ENCODE measurements around the gene EPM2A. TPM values are rescaled to one million over a fixed set of nuclear protein-coding genes. Genes with fewer than 3 reads are reported as not detected.

EPM2A gene
- total RNA-seq, 1 experiment from 2014 or later = 6.4 TPM

DNA sequence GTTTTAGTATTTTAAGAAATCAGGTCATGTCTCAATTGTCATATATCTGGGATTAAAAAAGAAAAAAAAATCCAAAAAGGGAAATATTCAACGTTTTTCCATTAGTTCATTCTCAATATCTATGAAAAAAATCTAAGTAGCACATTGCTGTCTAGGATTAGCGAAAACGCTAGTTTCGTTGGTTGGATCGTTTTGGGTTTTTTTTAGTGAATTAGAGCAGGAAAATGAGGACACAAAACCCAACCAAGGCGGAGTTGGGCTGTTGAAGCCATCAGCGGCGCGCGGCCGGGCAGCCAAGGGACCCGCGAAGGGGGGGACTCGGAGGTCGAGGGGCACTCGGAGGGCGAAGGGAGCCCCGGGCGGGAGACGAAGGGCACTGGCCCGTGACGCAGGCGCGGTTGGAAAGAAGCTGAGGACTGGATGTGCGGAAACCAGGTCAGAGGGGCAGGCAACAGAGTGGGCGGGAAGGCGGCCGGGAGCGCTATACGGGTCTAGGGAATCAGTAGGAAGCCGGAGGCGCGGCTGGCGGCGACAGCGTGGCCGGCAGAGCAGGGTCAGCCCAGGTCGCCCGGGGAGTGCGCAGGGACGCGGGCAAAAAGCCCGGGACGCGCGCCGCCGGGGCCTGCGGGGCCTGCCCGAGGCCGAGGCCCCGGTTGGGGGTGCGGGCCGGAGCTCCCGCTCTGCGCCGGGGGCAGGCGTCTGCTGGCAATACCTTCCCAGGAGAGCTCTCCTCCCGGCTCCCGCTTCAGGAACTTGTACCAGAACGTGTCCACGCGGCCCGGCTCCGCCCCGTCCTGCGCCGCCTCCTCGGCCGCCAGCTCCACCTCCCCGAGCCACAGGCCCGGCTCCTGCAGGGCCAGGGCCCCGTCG, 599 bp downstream of the EPM2A start:
- ATAC-seq = peak; percentile 90
- peaks cover 10 to 22% of the 10 kb centered on the region in 2 experiments for H3K4me1 ChIP-seq (ENCODE audit: control insufficient read depth in 1 of 2, insufficient read depth in 2 of 2, low read length in 2 of 2)
- H3K79me2 ChIP-seq (ENCODE audit: insufficient read depth, low read length) = no peaks in the 10 kb centered on the region
- ChIA-PET POLR2A (interaction anchor here (0.6 to 1.3 kb wide), 8 partner anchors 12 to 1110 kb away, joined by 3 to 9 read pairs (median 4); partner anchors contain the start of gene FBXO30), RAD21 (ENCODE audit: low non-redundant PET in 1 of 2, low total read pairs in 2 of 2, uncharacterized antibody in 2 of 2, unreplicated experiment in 2 of 2) (no interaction called here), CTCF (interaction anchor here (0.7 kb wide), 1 partner anchor 153 kb away, joined by 4 read pairs; no protein-coding TSS in a partner anchor)
- peak overlapping the region; percentile 85 for H3K27ac ChIP-seq (ENCODE audit: low read depth, low read length)
- H3K36me3 ChIP-seq (ENCODE audit: control insufficient read depth in 1 of 2, insufficient read depth in 2 of 2, low read length in 2 of 2) = no peaks in the 10 kb centered on the region
- TF ChIP-seq, protein P1, sequence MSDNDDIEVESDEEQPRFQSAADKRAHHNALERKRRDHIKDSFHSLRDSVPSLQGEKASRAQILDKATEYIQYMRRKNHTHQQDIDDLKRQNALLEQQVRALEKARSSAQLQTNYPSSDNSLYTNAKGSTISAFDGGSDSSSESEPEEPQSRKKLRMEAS (IDR thresholded peaks at IDR 0.05) = peak; percentile 85
- TF ChIP-seq POLR2AphosphoS5 (IDR thresholded peaks at IDR 0.05; ENCODE audit: low read depth, low read length) (peak; percentile 96), YY1 (IDR thresholded peaks at IDR 0.05; ENCODE audit: extremely low read depth, insufficient replicate concordance, low read depth, low read length) (peak; percentile 24), SRF (IDR thresholded peaks at IDR 0.05; ENCODE audit: low read depth) (no peak; the same call in 1 of the 2 replicates), ELF1 (IDR thresholded peaks at IDR 0.05; ENCODE audit: borderline replicate concordance, low read depth) (no peak), SIN3A (IDR thresholded peaks at IDR 0.05; ENCODE audit: low read depth) (peak; percentile 71), RAD21 (IDR thresholded peaks at IDR 0.05; ENCODE audit: low read depth) (no peak), ZFX (IDR thresholded peaks at IDR 0.05) (peak; percentile 96), EGR1 (IDR thresholded peaks at IDR 0.05; ENCODE audit: low read depth) (peak; percentile 69), SP1 (IDR thresholded peaks at IDR 0.05; ENCODE audit: low read depth) (peak; percentile 61; the same call in 1 of the 2 replicates)
- TF ChIP-seq, protein P2, sequence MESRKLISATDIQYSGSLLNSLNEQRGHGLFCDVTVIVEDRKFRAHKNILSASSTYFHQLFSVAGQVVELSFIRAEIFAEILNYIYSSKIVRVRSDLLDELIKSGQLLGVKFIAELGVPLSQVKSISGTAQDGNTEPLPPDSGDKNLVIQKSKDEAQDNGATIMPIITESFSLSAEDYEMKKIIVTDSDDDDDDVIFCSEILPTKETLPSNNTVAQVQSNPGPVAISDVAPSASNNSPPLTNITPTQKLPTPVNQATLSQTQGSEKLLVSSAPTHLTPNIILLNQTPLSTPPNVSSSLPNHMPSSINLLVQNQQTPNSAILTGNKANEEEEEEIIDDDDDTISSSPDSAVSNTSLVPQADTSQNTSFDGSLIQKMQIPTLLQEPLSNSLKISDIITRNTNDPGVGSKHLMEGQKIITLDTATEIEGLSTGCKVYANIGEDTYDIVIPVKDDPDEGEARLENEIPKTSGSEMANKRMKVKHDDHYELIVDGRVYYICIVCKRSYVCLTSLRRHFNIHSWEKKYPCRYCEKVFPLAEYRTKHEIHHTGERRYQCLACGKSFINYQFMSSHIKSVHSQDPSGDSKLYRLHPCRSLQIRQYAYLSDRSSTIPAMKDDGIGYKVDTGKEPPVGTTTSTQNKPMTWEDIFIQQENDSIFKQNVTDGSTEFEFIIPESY (IDR thresholded peaks at IDR 0.05; ENCODE audit: extremely low read depth, insufficient replicate concordance, low read length) = no peak
- TF ChIP-seq, protein P3, sequence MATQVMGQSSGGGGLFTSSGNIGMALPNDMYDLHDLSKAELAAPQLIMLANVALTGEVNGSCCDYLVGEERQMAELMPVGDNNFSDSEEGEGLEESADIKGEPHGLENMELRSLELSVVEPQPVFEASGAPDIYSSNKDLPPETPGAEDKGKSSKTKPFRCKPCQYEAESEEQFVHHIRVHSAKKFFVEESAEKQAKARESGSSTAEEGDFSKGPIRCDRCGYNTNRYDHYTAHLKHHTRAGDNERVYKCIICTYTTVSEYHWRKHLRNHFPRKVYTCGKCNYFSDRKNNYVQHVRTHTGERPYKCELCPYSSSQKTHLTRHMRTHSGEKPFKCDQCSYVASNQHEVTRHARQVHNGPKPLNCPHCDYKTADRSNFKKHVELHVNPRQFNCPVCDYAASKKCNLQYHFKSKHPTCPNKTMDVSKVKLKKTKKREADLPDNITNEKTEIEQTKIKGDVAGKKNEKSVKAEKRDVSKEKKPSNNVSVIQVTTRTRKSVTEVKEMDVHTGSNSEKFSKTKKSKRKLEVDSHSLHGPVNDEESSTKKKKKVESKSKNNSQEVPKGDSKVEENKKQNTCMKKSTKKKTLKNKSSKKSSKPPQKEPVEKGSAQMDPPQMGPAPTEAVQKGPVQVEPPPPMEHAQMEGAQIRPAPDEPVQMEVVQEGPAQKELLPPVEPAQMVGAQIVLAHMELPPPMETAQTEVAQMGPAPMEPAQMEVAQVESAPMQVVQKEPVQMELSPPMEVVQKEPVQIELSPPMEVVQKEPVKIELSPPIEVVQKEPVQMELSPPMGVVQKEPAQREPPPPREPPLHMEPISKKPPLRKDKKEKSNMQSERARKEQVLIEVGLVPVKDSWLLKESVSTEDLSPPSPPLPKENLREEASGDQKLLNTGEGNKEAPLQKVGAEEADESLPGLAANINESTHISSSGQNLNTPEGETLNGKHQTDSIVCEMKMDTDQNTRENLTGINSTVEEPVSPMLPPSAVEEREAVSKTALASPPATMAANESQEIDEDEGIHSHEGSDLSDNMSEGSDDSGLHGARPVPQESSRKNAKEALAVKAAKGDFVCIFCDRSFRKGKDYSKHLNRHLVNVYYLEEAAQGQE (IDR thresholded peaks at IDR 0.05; ENCODE audit: low read depth) = no peak
- peak; percentile 75 for DNase-seq (ENCODE audit: low read depth, low spot score)
- H3K9me3 ChIP-seq (ENCODE audit: control insufficient read depth in 1 of 2, insufficient read depth in 1 of 2, low read depth in 1 of 2, low read length in 2 of 2) = no peaks in the 10 kb centered on the region
- no TSS peak for BruUV-seq (replicated peaks)
- peak overlapping the region; percentile 97 for H3K4me2 ChIP-seq (ENCODE audit: low read length)
- H3K9me2 ChIP-seq (ENCODE audit: insufficient read depth) = no peaks in the 10 kb centered on the region
- intact Hi-C loops (cut with micrococcal nuclease) = loop anchor here (2.0 to 10.0 kb wide), 2 partner anchors 78 to 230 kb away; partner anchors contain the start of gene SHPRH
- H3K9ac ChIP-seq (ENCODE audit: low read length) = peak overlapping the region; percentile 89
- H3K4me3 ChIP-seq (replicated peaks in 1 of 2; ENCODE audit: low read depth in 1 of 2, low read length in 2 of 2) = peak overlapping the region; percentile 59 to 69
- H2AFZ ChIP-seq (ENCODE audit: low read depth, low read length, poor library complexity, severe bottlenecking) = no peak overlapping the region
- H3K27me3 ChIP-seq (ENCODE audit: insufficient read depth, low read length) = no peaks in the 10 kb centered on the region
- no peaks in the 10 kb centered on the region for H4K20me1 ChIP-seq (ENCODE audit: insufficient read depth)
